Measurements from ENCODE around the gene BCAS1. TPM values are rescaled to one million over a fixed set of nuclear protein-coding genes. Genes with fewer than 3 reads are reported as not detected.

Gene BCAS1
- total and polyA plus RNA-seq, 2 donors, result 0.38 to 1.5 TPM

GRCh38 chr20:54112221-54112884, 42.0 kb upstream of the BCAS1 start:
- Histone ChIP-seq H3K9me3 (ENCODE audit: control insufficient read depth in 2 of 2, insufficient read depth in 1 of 2, low read length in 1 of 2) (peaks cover 0 to 1% of the 10 kb centered on the region in 2 donors), H3K27ac (ENCODE audit: low read depth in 1 of 2, low read length in 1 of 2) (no peak overlapping the region), H3K4me3 (ENCODE audit: low read length in 2 of 2) (no peak overlapping the region), H3K27me3 (ENCODE audit: control insufficient read depth in 2 of 2, insufficient read depth in 1 of 2, low read length in 1 of 2) (no peaks in the 10 kb centered on the region), H3K4me1 (ENCODE audit: control insufficient read depth in 2 of 2, insufficient read depth in 2 of 2, low read length in 2 of 2) (no peaks in the 10 kb centered on the region), H3K36me3 (ENCODE audit: control insufficient read depth in 2 of 2, insufficient read depth in 2 of 2, low read length in 1 of 2) (no peaks in the 10 kb centered on the region)
- 92% methylated on average over 4 of the region's 4 CpGs for WGBS
- no peak for DNase-seq (ENCODE audit: low read depth in 6 of 9, low spot score in 9 of 9)

- no peaks in the 10 kb centered on the region for H3K27me3 ChIP-seq (ENCODE audit: control insufficient read depth in 2 of 2, insufficient read depth in 1 of 2, low read length in 1 of 2)
- no peak for DNase-seq (ENCODE audit: low read depth in 6 of 9, low spot score in 9 of 9)
- no peak overlapping the region for H3K27ac ChIP-seq (ENCODE audit: low read depth in 1 of 2, low read length in 1 of 2)
- no peaks in the 10 kb centered on the region for H3K36me3 ChIP-seq (ENCODE audit: control insufficient read depth in 2 of 2, insufficient read depth in 2 of 2, low read length in 1 of 2)
- no peaks in the 10 kb centered on the region for H3K4me1 ChIP-seq (ENCODE audit: control insufficient read depth in 2 of 2, insufficient read depth in 2 of 2, low read length in 2 of 2)
- no peak overlapping the region for H3K4me3 ChIP-seq (ENCODE audit: low read length in 2 of 2)
- WGBS, result 89% methylated on average over 2 of the region's 2 CpGs
- peaks cover 0 to 1% of the 10 kb centered on the region in 2 donors for H3K9me3 ChIP-seq (ENCODE audit: control insufficient read depth in 2 of 2, insufficient read depth in 1 of 2, low read length in 1 of 2)
These were observed 41.1 kb upstream of the BCAS1 start for GRCh38 chr20:54111460-54111859.

- Histone ChIP-seq H3K4me1 (ENCODE audit: control insufficient read depth in 2 of 2, insufficient read depth in 2 of 2, low read length in 2 of 2) (no peaks in the 10 kb centered on the region), H3K27me3 (ENCODE audit: control insufficient read depth in 2 of 2, insufficient read depth in 1 of 2, low read length in 1 of 2) (no peaks in the 10 kb centered on the region), H3K9me3 (ENCODE audit: control insufficient read depth in 2 of 2, insufficient read depth in 1 of 2, low read length in 1 of 2) (peaks cover 0 to 1% of the 10 kb centered on the region in 2 donors), H3K36me3 (ENCODE audit: control insufficient read depth in 2 of 2, insufficient read depth in 2 of 2, low read length in 1 of 2) (no peaks in the 10 kb centered on the region), H3K4me3 (ENCODE audit: low read length in 2 of 2) (no peak overlapping the region), H3K27ac (ENCODE audit: low read depth in 1 of 2, low read length in 1 of 2) (no peak overlapping the region)
- 89% methylated on average over 3 of the region's 3 CpGs for WGBS
- no peak for DNase-seq (ENCODE audit: low read depth in 6 of 9, low spot score in 9 of 9)
These were observed 40.1 kb upstream of the BCAS1 start for GRCh38 chr20:54110457-54110856.

GRCh38 chr20:54110041-54110440, 39.6 kb upstream of the BCAS1 start:
- no peaks in the 10 kb centered on the region for H3K4me1 ChIP-seq (ENCODE audit: control insufficient read depth in 2 of 2, insufficient read depth in 2 of 2, low read length in 2 of 2)
- H3K9me3 ChIP-seq (ENCODE audit: control insufficient read depth in 2 of 2, insufficient read depth in 1 of 2, low read length in 1 of 2), result peaks cover 0 to under 1% of the 10 kb centered on the region in 2 donors
- DNase-seq (ENCODE audit: low read depth in 6 of 9, low spot score in 9 of 9), result no peak
- no peak overlapping the region for H3K4me3 ChIP-seq (ENCODE audit: low read length in 2 of 2)
- H3K27me3 ChIP-seq (ENCODE audit: control insufficient read depth in 2 of 2, insufficient read depth in 1 of 2, low read length in 1 of 2), result no peaks in the 10 kb centered on the region
- H3K27ac ChIP-seq (ENCODE audit: low read depth in 1 of 2, low read length in 1 of 2), result no peak overlapping the region
- no peaks in the 10 kb centered on the region for H3K36me3 ChIP-seq (ENCODE audit: control insufficient read depth in 2 of 2, insufficient read depth in 2 of 2, low read length in 1 of 2)

- Histone ChIP-seq H3K9me3 (ENCODE audit: control insufficient read depth in 2 of 2, insufficient read depth in 1 of 2, low read length in 1 of 2) (no peaks in the 10 kb centered on the region), H3K27me3 (ENCODE audit: control insufficient read depth in 2 of 2, insufficient read depth in 1 of 2, low read length in 1 of 2) (no peaks in the 10 kb centered on the region), H3K27ac (ENCODE audit: low read depth in 1 of 2, low read length in 1 of 2) (no peak overlapping the region), H3K4me3 (ENCODE audit: low read length in 2 of 2) (no peak overlapping the region), H3K4me1 (ENCODE audit: control insufficient read depth in 2 of 2, insufficient read depth in 2 of 2, low read length in 2 of 2) (no peaks in the 10 kb centered on the region), H3K36me3 (ENCODE audit: control insufficient read depth in 2 of 2, insufficient read depth in 2 of 2, low read length in 1 of 2) (no peaks in the 10 kb centered on the region)
- 100% methylated on average over 1 of the region's 1 CpG for WGBS
- no peak for DNase-seq (ENCODE audit: low read depth in 6 of 9, low spot score in 9 of 9)
These were observed 38.4 kb upstream of the BCAS1 start for GRCh38 chr20:54108817-54109216.

- no peak overlapping the region for H3K4me3 ChIP-seq (ENCODE audit: low read length in 2 of 2)
- no peaks in the 10 kb centered on the region for H3K4me1 ChIP-seq (ENCODE audit: control insufficient read depth in 2 of 2, insufficient read depth in 2 of 2, low read length in 2 of 2)
- no peak overlapping the region for H3K27ac ChIP-seq (ENCODE audit: low read depth in 1 of 2, low read length in 1 of 2)
- no peaks in the 10 kb centered on the region for H3K27me3 ChIP-seq (ENCODE audit: control insufficient read depth in 2 of 2, insufficient read depth in 1 of 2, low read length in 1 of 2)
- no peaks in the 10 kb centered on the region for H3K9me3 ChIP-seq (ENCODE audit: control insufficient read depth in 2 of 2, insufficient read depth in 1 of 2, low read length in 1 of 2)
- DNase-seq (ENCODE audit: low read depth in 6 of 9, low spot score in 9 of 9), result no peak
- no peaks in the 10 kb centered on the region for H3K36me3 ChIP-seq (ENCODE audit: control insufficient read depth in 2 of 2, insufficient read depth in 2 of 2, low read length in 1 of 2)
These were observed 37.9 kb upstream of the BCAS1 start for GRCh38 chr20:54108326-54108642.

- Histone ChIP-seq H3K4me1 (ENCODE audit: control insufficient read depth in 2 of 2, insufficient read depth in 2 of 2, low read length in 2 of 2) (no peaks in the 10 kb centered on the region), H3K27ac (ENCODE audit: low read depth in 1 of 2, low read length in 1 of 2) (peak overlapping the region in 1 of 2 donors; percentile 33), H3K9me3 (ENCODE audit: control insufficient read depth in 2 of 2, insufficient read depth in 1 of 2, low read length in 1 of 2) (no peaks in the 10 kb centered on the region), H3K27me3 (ENCODE audit: control insufficient read depth in 2 of 2, insufficient read depth in 1 of 2, low read length in 1 of 2) (no peaks in the 10 kb centered on the region), H3K4me3 (ENCODE audit: low read length in 2 of 2) (no peak overlapping the region), H3K36me3 (ENCODE audit: control insufficient read depth in 2 of 2, insufficient read depth in 2 of 2, low read length in 1 of 2) (no peaks in the 10 kb centered on the region)
- DNase-seq (ENCODE audit: low read depth in 6 of 9, low spot score in 9 of 9), result no peak
- WGBS, result 92% methylated on average over 7 of the region's 7 CpGs
These were observed 37.4 kb upstream of the BCAS1 start for GRCh38 chr20:54107600-54108325.

- Histone ChIP-seq H3K27me3 (ENCODE audit: control insufficient read depth in 2 of 2, insufficient read depth in 1 of 2, low read length in 1 of 2) (no peaks in the 10 kb centered on the region), H3K4me3 (ENCODE audit: low read length in 2 of 2) (no peak overlapping the region), H3K36me3 (ENCODE audit: control insufficient read depth in 2 of 2, insufficient read depth in 2 of 2, low read length in 1 of 2) (no peaks in the 10 kb centered on the region), H3K9me3 (ENCODE audit: control insufficient read depth in 2 of 2, insufficient read depth in 1 of 2, low read length in 1 of 2) (no peaks in the 10 kb centered on the region), H3K27ac (ENCODE audit: low read depth in 1 of 2, low read length in 1 of 2) (no peak overlapping the region), H3K4me1 (ENCODE audit: control insufficient read depth in 2 of 2, insufficient read depth in 2 of 2, low read length in 2 of 2) (no peaks in the 10 kb centered on the region)
- 92% methylated on average over 2 of the region's 2 CpGs for WGBS
- no peak for DNase-seq (ENCODE audit: low read depth in 6 of 9, low spot score in 9 of 9)
These were observed 36.8 kb upstream of the BCAS1 start for GRCh38 chr20:54107181-54107580.

GRCh38 chr20:54106162-54106561, 35.8 kb upstream of the BCAS1 start:
- H3K36me3 ChIP-seq (ENCODE audit: control insufficient read depth in 2 of 2, insufficient read depth in 2 of 2, low read length in 1 of 2), result no peaks in the 10 kb centered on the region

More at GRCh38 chr20:54106162-54106561, 35.8 kb upstream of the BCAS1 start:
- no peak for DNase-seq (ENCODE audit: low read depth in 6 of 9, low spot score in 9 of 9)
- H3K9me3 ChIP-seq (ENCODE audit: control insufficient read depth in 2 of 2, insufficient read depth in 1 of 2, low read length in 1 of 2), result no peaks in the 10 kb centered on the region
- no peaks in the 10 kb centered on the region for H3K27me3 ChIP-seq (ENCODE audit: control insufficient read depth in 2 of 2, insufficient read depth in 1 of 2, low read length in 1 of 2)
- no peaks in the 10 kb centered on the region for H3K4me1 ChIP-seq (ENCODE audit: control insufficient read depth in 2 of 2, insufficient read depth in 2 of 2, low read length in 2 of 2)
- 80% methylated on average over 4 of the region's 4 CpGs for WGBS
- H3K4me3 ChIP-seq (ENCODE audit: low read length in 2 of 2), result no peak overlapping the region
- no peak overlapping the region for H3K27ac ChIP-seq (ENCODE audit: low read depth in 1 of 2, low read length in 1 of 2)

Data from thymus (tissue), 11 donors.